Esophagus (tissue), 2 donors: Measurements from ENCODE around the gene MAN1A1. TPM values are rescaled to one million over a fixed set of nuclear protein-coding genes. Genes with fewer than 3 reads are reported as not detected.

Source experiments
- H3K27ac ChIP-seq, 2 donors: one replicate each; pipeline ENCODE4 v1.5.1; 2013; ENCODE audit warnings: low read depth in 2 of 2, mild to moderate bottlenecking in 2 of 2, inconsistent platforms in 1 of 2, low read length in 1 of 2, moderate library complexity in 1 of 2
- H3K27me3 ChIP-seq, 2 donors: one replicate each; pipeline ENCODE4 v1.6.1; 2013; ENCODE audit warnings: low read length in 2 of 2, control low read depth in 1 of 2, mild to moderate bottlenecking in 1 of 2; ENCODE audit not compliant: insufficient read depth in 2 of 2, control insufficient read depth in 1 of 2
- H3K36me3 ChIP-seq, 2 donors: one replicate each; pipeline ENCODE4 v1.6.1; 2013; ENCODE audit warnings: low read length in 1 of 2; ENCODE audit not compliant: control insufficient read depth in 2 of 2, insufficient read depth in 2 of 2
- H3K4me1 ChIP-seq, 2 donors: one replicate each; pipeline ENCODE4 v1.6.1; 2013; ENCODE audit warnings: low read length in 1 of 2; ENCODE audit not compliant: control insufficient read depth in 2 of 2, insufficient read depth in 2 of 2
- H3K4me3 ChIP-seq, 2 donors: one replicate each; pipeline ENCODE4 v1.5.1; 2013; ENCODE audit warnings: low read length in 2 of 2, mild to moderate bottlenecking in 2 of 2, low read depth in 1 of 2, moderate library complexity in 1 of 2
- H3K9me3 ChIP-seq, 2 donors: one replicate each; pipeline ENCODE4 v1.6.1; 2013; ENCODE audit warnings: mild to moderate bottlenecking in 2 of 2, low read depth in 1 of 2, low read length in 1 of 2, moderate library complexity in 1 of 2; ENCODE audit not compliant: control insufficient read depth in 2 of 2, insufficient read depth in 1 of 2
- WGBS, 2 donors: extraction: QIAGEN DNeasy Blood & Tissue Kit; methylation state at CpG; one replicate each; pipeline ENCODE4 v1.1.7; 2013; 5-methylcytosine and 5-hydroxymethylcytosine counted together
- polyA plus RNA-seq, 2 donors: library from polyadenylated mRNA; stranded (reverse); fragments of 200-250 nt; gene quantifications; one replicate each; pipeline ENCODE4 v1.2.3, GENCODE V29; 2013
- donor health status: healthy with polysubstance abuse.
- donor health status: Bipolar disorder and iron deficiency.

The MAN1A1 gene
- polyA plus RNA-seq, 2 donors: 2.0 to 5.3 TPM

DNA sequence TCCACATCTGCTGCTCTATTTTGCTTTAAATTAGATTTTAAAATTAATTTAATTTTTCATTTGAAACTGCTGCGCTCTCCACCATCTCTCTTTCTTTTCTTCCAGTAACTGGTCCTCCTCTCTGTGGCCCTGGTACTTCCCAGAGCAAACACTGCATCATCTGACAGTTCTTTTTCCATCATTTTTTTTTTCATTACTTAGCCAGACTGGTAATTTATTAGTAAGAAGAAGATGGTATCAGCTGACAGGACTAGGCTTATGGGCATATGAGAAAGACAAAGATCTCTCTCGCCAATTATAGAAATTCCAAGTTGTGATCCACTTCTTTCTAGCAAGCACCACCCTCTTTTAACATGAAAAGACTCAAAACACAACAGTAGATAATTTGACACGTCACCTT lies 197.4 kb downstream of the MAN1A1 start:
- Histone ChIP-seq H3K36me3 (no peaks in the 10 kb centered on the region), H3K4me1 (peaks cover 0 to 2% of the 10 kb centered on the region in 2 donors), H3K27me3 (no peaks in the 10 kb centered on the region), H3K9me3 (no peaks in the 10 kb centered on the region), H3K27ac (no peak overlapping the region), H3K4me3 (no peak overlapping the region)
- WGBS, 2 donors: 82 to 95% methylated on average over 3 of the region's 3 CpGs

DNA sequence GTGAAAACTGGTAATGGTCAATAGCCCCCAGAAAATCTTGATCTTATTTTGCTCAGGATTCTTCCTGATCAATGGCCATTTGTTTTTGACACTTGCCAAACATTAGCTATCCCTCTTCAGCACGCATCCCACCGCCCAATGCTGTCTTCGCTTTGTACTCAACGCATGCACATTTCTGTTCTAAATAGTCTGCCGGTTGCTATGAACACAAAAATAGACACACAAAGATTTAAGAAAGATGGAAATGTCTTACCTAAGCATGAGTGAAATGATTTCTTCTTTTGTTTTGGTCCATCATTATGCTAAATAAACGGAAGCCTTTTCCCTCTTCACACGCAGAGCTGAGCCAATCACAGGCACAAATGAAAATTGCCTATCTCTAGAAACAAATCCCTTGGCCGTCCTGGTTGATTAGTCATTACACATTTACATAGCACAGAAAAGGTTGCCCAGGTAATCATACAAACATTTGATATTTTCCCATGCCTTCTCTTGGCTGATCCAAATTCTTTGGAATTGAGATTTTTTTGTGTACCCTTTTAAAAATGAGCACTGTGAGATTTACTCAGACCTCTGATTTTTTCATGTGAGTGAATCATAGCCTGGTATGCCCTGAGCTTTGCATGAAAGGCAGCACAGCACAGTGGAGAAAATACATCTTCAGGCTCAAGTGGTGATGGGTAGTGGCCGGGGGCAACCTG lies 200.6 kb downstream of the MAN1A1 start:
- WGBS, 2 donors: 34 to 44% methylated on average over 9 of the region's 9 CpGs
- Histone ChIP-seq H3K9me3 (no peaks in the 10 kb centered on the region), H3K27ac (no peak overlapping the region), H3K36me3 (no peaks in the 10 kb centered on the region), H3K4me3 (no peak overlapping the region), H3K27me3 (no peaks in the 10 kb centered on the region), H3K4me1 (peaks cover 0 to 2% of the 10 kb centered on the region in 2 donors)

DNA sequence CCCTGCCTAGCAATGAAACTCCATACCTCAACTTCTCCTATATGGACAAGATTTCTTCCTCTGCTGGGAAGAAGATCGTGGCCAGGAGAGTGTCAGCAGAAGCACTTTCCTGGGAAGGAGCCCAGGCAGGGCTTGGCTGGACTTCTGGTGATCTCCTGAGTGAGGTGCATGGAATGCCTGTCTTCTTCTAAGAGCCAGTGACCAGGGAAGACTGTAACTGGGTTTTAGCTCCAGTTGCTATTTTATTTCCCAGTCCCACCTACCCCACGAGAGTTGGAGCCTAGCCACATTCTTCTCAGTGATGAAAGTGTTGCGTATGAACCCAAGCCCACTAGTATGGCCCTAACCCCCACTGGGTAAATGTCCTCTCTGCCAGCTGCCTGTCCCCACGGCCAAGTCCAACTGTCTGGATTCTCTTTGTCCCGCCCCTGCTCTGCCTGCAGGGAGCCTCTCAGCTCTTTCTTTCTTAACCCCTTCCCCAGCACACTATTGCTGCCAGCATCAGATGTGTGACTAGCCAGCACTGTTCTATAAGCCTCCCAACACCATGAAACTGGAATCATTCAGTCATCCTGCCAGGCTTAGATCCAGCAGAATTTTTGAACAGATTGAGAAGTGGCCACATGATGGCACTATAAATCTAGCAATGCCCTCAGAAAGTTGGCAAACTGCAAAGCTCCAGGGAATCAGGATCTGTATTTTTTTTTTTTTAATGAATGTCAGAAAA lies 201.3 kb downstream of the MAN1A1 start:
- no peak overlapping the region for H3K4me3 ChIP-seq
- no peaks in the 10 kb centered on the region for H3K36me3 ChIP-seq
- H3K27ac ChIP-seq: peak overlapping the region in 1 of 2 donors; percentile 22
- WGBS, 2 donors: 38 to 43% methylated on average over 5 of the region's 5 CpGs
- H3K9me3 ChIP-seq: no peaks in the 10 kb centered on the region
- H3K27me3 ChIP-seq: no peaks in the 10 kb centered on the region
- H3K4me1 ChIP-seq: peaks cover 0 to 2% of the 10 kb centered on the region in 2 donors

DNA sequence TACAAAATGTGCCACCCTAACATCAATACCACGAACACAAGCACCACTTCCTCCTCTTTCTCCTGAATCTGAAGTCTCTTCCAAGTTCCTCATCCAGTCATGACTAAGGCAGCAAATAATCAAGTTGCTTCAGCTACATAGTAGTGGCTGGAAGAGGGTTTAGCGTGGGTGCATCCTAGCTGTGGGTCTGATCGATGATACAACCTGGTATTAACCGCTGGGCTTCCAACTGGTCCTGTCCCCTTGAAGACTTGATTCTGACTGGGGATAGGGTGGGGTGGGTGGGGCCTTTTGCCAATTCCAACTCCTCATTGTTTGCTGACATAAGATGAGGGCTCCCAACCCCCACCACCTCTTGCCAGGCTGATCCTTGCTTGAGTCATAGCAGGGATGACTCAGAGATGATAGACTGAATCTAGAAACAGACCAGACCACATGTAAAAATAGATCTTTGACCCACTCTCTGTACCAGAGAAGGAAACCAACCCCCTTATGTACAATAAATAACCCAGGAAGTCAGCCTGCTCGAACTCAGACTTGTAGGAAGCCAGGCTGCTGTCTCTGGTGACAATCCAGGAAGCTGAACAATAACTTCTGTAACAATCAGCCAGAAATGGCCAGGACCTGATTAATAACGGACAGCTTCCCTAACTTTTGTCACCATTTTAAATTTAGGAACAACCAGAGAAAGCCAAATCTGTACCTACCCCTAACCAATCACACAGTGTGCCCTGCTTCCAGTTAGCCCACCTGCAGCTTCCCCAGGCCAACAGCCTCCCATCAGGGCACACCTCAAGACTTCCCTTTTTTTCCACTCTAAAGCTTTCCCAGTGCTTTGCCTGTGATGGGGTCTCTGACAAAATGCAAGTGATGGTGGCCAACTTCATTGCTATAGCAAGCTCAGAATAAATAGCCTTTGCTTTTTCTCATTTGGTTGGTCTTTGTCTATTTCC lies 202.2 kb downstream of the MAN1A1 start:
- H3K27me3 ChIP-seq: no peaks in the 10 kb centered on the region
- H3K27ac ChIP-seq: peak overlapping the region; percentile 11 to 55
- WGBS, 2 donors: 27 to 37% methylated on average over 6 of the region's 6 CpGs
- no peak overlapping the region for H3K4me3 ChIP-seq
- H3K4me1 ChIP-seq: peaks cover 0 to 2% of the 10 kb centered on the region in 2 donors
- no peaks in the 10 kb centered on the region for H3K36me3 ChIP-seq
- H3K9me3 ChIP-seq: no peaks in the 10 kb centered on the region

DNA sequence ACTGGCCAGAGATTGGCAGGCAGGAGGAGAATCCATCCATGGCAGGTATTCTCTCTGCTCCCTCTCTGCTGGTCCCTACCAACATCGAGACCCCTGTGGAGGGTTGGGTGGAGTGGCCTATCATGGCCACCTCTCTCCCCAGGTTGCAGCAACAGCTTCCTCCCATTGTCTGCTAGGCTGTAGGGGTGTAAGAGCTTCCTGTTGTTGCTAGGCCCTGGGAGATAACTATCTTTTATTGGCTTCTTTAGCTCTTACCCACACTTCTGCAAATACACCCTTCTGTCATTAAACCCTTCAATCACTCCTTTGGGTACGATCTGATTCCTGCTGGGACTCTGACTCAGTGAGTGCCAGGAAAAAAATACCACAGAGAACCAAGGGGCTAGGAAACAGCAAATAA lies 204.4 kb downstream of the MAN1A1 start:
- Histone ChIP-seq H3K27me3 (no peaks in the 10 kb centered on the region), H3K36me3 (no peaks in the 10 kb centered on the region), H3K4me3 (no peak overlapping the region), H3K9me3 (no peaks in the 10 kb centered on the region), H3K4me1 (peaks cover 0 to 2% of the 10 kb centered on the region in 2 donors), H3K27ac (no peak overlapping the region)
- WGBS, 2 donors: 53 to 61% methylated on average over 2 of the region's 2 CpGs

DNA sequence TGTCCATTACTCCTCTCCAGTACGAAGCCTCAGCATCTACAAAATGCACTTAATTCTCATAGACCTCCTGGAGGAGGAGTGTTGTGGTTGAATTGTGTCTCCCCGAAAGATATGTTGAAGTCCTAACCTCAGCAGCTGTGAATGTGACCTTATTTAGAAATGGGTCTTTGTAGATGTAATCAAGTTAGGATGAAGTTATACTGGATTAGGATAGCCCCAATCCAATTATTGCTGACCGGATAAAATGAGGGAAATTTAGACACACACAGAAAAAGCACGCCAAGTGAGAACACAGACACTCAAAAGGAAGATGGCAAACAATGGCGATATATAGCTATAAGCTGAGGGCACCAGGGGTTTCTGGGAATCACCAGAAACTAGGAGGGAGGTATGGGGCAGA lies 206.9 kb downstream of the MAN1A1 start:
- H3K27ac ChIP-seq: no peak overlapping the region
- H3K9me3 ChIP-seq: no peaks in the 10 kb centered on the region
- peaks cover 0 to under 1% of the 10 kb centered on the region in 2 donors for H3K4me1 ChIP-seq
- H3K4me3 ChIP-seq: no peak overlapping the region
- H3K36me3 ChIP-seq: no peaks in the 10 kb centered on the region
- no peaks in the 10 kb centered on the region for H3K27me3 ChIP-seq
- WGBS, 2 donors: 94 to 95% methylated on average over 5 of the region's 5 CpGs

DNA sequence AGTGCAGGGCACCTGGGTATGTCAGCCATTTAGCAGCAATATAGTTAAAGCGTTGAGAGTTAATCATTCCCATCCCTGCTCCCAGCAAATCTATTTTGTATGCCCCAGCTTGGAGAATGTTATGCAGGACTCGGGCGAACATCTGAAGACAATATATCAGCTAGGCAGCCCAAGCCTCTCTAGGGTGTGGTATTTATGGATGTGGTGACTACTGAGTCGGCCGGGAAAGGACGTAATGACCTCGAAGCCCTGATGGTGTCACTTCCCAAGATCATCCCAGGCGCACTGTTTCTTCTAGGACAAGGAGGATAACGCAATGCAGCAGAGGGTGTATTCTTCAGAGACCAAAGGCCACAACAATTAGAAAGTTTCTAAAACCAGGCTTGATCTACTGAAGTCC lies 207.5 kb downstream of the MAN1A1 start:
- no peak overlapping the region for H3K27ac ChIP-seq
- no peaks in the 10 kb centered on the region for H3K27me3 ChIP-seq
- 94 to 97% methylated on average over 9 of the region's 9 CpGs for WGBS, 2 donors
- peaks cover 0 to 2% of the 10 kb centered on the region in 2 donors for H3K4me1 ChIP-seq
- H3K9me3 ChIP-seq: no peaks in the 10 kb centered on the region
- H3K4me3 ChIP-seq: no peak overlapping the region
- H3K36me3 ChIP-seq: no peaks in the 10 kb centered on the region

DNA sequence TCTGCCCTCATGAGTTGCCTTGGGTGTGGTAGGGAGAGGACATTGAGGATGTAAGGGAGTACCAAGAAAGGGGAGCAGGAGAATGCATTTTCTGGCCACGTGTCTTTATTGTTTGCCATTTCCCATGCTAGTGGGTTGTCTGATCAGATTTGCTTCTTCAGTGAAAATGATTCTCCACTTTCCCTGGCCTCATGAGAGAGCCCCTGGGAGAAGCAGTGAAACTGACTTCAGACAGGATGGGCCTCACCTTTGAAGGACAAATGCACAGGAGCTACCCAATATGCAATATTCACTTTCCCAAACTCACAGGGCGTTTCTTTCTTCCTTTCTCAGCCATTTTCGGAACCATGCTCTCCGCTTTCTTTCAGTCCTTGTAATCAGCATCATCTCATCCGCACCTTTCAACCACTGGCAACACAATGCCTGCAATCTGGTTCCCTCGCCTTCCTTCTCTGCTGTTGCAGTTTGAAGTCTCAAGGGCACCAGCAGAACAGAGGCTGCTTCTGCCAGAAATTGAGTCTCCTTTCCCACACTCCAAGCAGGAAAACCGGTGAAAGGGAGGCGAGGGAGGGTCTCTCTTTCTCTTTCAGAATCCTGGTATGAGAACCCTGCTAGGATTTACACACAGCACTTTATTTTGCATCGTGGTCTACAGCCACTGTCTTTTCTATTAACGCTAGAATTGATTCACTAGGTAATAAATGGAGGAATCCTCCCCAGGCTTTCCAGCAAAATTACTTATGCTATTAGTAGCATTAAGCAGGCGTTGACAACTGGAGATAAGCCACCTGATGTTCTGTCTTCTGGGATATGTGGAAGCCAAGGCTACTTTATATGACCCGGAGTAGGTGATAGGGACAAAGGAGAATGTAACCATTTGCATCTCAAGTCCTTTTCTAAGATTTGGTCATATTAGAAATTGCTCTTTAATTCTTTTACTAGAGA lies 209.1 kb downstream of the MAN1A1 start:
- WGBS, 2 donors: 85 to 89% methylated on average over 12 of the region's 12 CpGs
- H3K9me3 ChIP-seq: no peaks in the 10 kb centered on the region
- H3K4me1 ChIP-seq: peaks cover 0 to 2% of the 10 kb centered on the region in 2 donors
- no peaks in the 10 kb centered on the region for H3K27me3 ChIP-seq
- no peaks in the 10 kb centered on the region for H3K36me3 ChIP-seq
- no peak overlapping the region for H3K27ac ChIP-seq
- no peak overlapping the region for H3K4me3 ChIP-seq
